Smooth muscle cell of the pulmonary artery (primary cell): ENCODE results near the gene PCSK2. TPM values are rescaled to one million over a fixed set of nuclear protein-coding genes. Genes with fewer than 3 reads are reported as not detected.

Source experiments
- total RNA-seq: library from RNA; depleted of rRNA; stranded (reverse); fragments of >200 nt; gene quantifications from 2 replicates; pipeline ENCODE4 v1.2.3, GENCODE V29; 2014

Gene PCSK2
- 0.07 TPM in 1 of 2 replicates, not detected in the other for total RNA-seq

GRCh38 chr20:17226410-17227218 lies at the start of gene PCSK2:
Gene PCSK2 (plus strand): TSS chr20:17227040. CDS start chr20:17227306, 266 bp downstream.

GRCh38 chr20:17530716-17531664 lies 304.1 kb downstream of the PCSK2 start, which contains the start of gene BFSP1:
Gene BFSP1 (minus strand): TSS chr20:17531379. CDS start chr20:17531329, 50 bp downstream.

